Ecto neural progenitor cell (in vitro differentiated cells): ENCODE results near the gene ABCA4.
"Not testable (repeated sequence)": the region's sequence is repeated elsewhere in the genome, so short reads cannot be mapped to it uniquely, and the experiment has no call there.

Experiments
- DNase-seq: peaks from one replicate; pipeline ENCODE4 v3.0.0-alpha.2; 2018; ENCODE audit warnings: low spot score

ABCA4 gene

GRCh38 chr1:94004924-94005323 lies 116.0 kb downstream of the ABCA4 start:
- DNase-seq: no peak

GRCh38 chr1:94002046-94002787 lies 118.7 kb downstream of the ABCA4 start:
- DNase-seq: no peak

GRCh38 chr1:94001397-94002045 lies 119.4 kb downstream of the ABCA4 start:
- DNase-seq: no peak

GRCh38 chr1:94000510-94001282 lies 120.3 kb downstream of the ABCA4 start:
- no peak for DNase-seq

DNA sequence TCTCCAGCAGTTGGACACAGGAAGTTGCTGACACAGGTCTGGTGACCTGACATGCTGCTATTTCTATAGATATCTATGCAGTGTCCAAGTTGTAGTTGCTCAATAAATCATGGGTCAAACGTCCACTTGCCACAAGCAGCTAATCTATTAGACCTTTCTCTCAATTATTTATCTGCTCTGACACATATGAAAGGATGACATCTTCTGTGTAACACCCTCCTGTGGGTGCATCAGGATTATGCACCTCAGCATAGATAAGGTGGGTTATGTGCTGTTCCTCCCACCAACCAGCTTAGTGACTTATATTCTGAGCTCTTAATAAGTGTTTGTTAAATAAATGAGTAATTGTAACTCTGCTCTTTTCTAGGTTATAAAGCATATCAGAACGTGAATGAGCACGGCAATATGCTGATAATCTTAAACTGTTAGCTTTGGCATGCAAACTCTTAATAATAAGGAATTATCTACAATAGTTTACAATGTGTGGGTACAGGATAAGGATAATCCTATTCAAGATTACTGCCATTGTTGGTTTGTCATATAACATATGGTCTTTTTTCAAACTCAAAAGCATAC lies 121.0 kb downstream of the ABCA4 start:
- DNase-seq: no peak

DNA sequence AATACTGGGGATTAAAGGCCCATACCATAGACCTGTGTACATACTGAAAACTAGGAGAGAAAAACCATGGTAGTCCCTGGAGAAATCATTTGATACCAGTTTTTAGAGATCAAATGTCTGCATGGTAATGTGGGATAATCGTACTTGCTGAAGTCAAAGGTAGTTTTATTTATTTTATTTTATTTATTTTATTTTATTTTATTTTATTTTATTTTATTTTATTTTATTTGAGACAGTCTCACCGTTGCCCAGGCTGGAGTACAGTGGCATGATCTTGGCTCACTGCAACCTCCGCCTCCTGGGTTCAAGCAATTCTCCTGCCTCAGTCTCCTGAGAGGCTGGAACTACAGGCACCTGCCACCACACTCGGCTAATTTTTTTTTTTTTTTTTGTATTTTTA lies 122.4 kb downstream of the ABCA4 start:
- not testable (repeated sequence) for DNase-seq

DNA sequence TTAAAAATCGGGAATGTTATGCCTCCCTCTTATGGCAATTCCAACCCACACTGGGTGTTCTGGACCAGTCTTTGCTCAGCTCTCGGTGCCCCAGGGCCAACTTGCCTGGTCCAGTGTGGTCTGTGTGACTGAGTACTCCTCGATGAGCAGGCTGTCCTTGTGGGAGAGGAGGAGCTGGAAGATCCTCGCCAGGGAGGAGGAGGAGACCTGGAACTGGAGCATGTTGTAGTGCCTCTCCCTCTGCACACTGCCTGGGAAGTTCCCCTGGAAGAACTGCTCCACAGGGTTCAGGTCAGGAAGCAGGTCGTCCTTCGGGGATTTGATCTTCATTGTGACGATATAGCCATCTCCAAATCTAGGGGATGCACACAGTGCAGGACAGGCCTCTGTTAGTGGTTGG lies 123.2 kb downstream of the ABCA4 start:
- no peak for DNase-seq

GRCh38 chr1:93995837-93996536 lies 125.0 kb downstream of the ABCA4 start:
- DNase-seq: no peak

GRCh38 chr1:93993731-93994130 lies 127.2 kb downstream of the ABCA4 start:
- no peak for DNase-seq

GRCh38 chr1:93992954-93993353 lies 128.0 kb downstream of the ABCA4 start:
- no peak for DNase-seq

GRCh38 chr1:93992190-93992589 lies 128.8 kb downstream of the ABCA4 start:
- DNase-seq: no peak

- no peak for DNase-seq
These were observed 129.7 kb downstream of the ABCA4 start for GRCh38 chr1:93991271-93991670.

- DNase-seq: not testable (repeated sequence)
These were observed 130.5 kb downstream of the ABCA4 start for GRCh38 chr1:93990477-93990876.

GRCh38 chr1:93990010-93990409 lies 130.9 kb downstream of the ABCA4 start:
- DNase-seq: no peak

- DNase-seq: no peak
These were observed 131.3 kb downstream of the ABCA4 start for GRCh38 chr1:93989601-93990000.

GRCh38 chr1:93988634-93989350 lies 132.2 kb downstream of the ABCA4 start:
- DNase-seq: no peak

DNA sequence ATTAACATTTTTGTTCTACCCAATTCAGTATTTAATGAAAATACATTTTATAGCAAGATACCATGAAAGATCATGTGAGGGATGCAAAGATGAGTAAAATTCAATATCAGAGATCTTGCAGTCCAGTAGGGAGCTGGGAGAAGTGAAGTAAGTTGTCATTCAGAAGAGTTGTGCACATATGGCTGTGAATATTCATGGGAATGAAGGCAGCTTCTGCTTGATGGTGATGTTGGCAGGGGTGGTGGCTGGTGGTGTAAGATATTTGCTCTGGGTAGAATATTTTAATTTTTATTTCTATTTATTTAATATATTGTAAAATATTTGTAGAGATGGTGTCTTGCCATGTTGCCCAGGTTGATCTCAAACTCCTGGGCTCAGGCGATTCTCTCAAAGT lies 139.7 kb downstream of the ABCA4 start:
- no peak for DNase-seq

- DNase-seq: no peak
These were observed 140.4 kb downstream of the ABCA4 start for GRCh38 chr1:93980320-93981273.

GRCh38 chr1:93979718-93980319 lies 141.1 kb downstream of the ABCA4 start:
- no peak for DNase-seq
